RWPE2 (cell line): ENCODE data around the gene FOSL2.

Experiments
- ATAC-seq: fragments of 200-7000 bp; cut with Tn5 transposase; 3 replicates; pipeline ENCODE4 v1.9.1; 2021; ENCODE audit warnings: low read depth
- DNase-seq: peaks from one replicate; pipeline ENCODE4 v3.0.0-alpha.2; 2020; ENCODE audit warnings: low spot score
- H3K27ac ChIP-seq: fragments of 450-650 bp; 2 replicates; pipeline ENCODE4 v1.5.1; 2017; ENCODE audit warnings: mild to moderate bottlenecking; ENCODE audit not compliant: poor library complexity, severe bottlenecking
- H3K27me3 ChIP-seq: fragments of 250-450 bp; sonication (Bioruptor Pico); 2 replicates; pipeline ENCODE4 v1.5.1; 2021; ENCODE audit warnings: mild to moderate bottlenecking, moderate library complexity; ENCODE audit not compliant: insufficient read depth, poor library complexity, severe bottlenecking
- H3K36me3 ChIP-seq: fragments of 250-450 bp; sonication (Bioruptor Pico); 2 replicates; pipeline ENCODE4 v1.5.1; 2020; ENCODE audit warnings: low read depth, mild to moderate bottlenecking, moderate library complexity
- H3K4me1 ChIP-seq: fragments of 250-450 bp; sonication (Bioruptor Pico); 2 replicates; pipeline ENCODE4 v1.5.1; 2021; ENCODE audit warnings: mild to moderate bottlenecking, moderate library complexity; ENCODE audit not compliant: insufficient read depth, poor library complexity, severe bottlenecking
- H3K4me3 ChIP-seq: fragments of 250-450 bp; sonication (Bioruptor Pico); 2 replicates; pipeline ENCODE4 v1.5.1; 2021; ENCODE audit warnings: mild to moderate bottlenecking, moderate library complexity; ENCODE audit not compliant: severe bottlenecking
- H3K9me3 ChIP-seq: fragments of 250-450 bp; sonication (Bioruptor Pico); 2 replicates; pipeline ENCODE4 v1.5.1; 2021; ENCODE audit warnings: mild to moderate bottlenecking, moderate library complexity; ENCODE audit not compliant: severe bottlenecking
- CTCF ChIP-seq: fragments of 450-650 bp; IDR thresholded peaks from one replicate; pipeline ENCODE4 v1.5.1; 2017; ENCODE audit warnings: mild to moderate bottlenecking, moderate library complexity; ENCODE audit not compliant: poor library complexity, severe bottlenecking

Gene FOSL2

GRCh38 chr2:28419003-28419402 lies 26.3 kb downstream of the FOSL2 start:
- Histone ChIP-seq H3K4me1 (no peaks in the 10 kb centered on the region), H3K9me3 (no peaks in the 10 kb centered on the region), H3K36me3 (peaks cover 31% of the 10 kb centered on the region), H3K27ac (peak overlapping the region; percentile 14), H3K4me3 (no peak overlapping the region), H3K27me3 (no peaks in the 10 kb centered on the region)
- TF ChIP-seq CTCF, result no peak
- no peak for DNase-seq
- ATAC-seq, result no peak

GRCh38 chr2:28419443-28420270 lies 27.0 kb downstream of the FOSL2 start:
- Histone ChIP-seq H3K4me1 (no peaks in the 10 kb centered on the region), H3K36me3 (peaks cover 24% of the 10 kb centered on the region), H3K27me3 (no peaks in the 10 kb centered on the region), H3K27ac (peak overlapping the region; percentile 14), H3K4me3 (no peak overlapping the region), H3K9me3 (no peaks in the 10 kb centered on the region)
- peak; percentile 7 for TF ChIP-seq CTCF
- ATAC-seq (peak; percentile 24; the same call in 2 of the 3 replicates), DNase-seq (no peak)

GRCh38 chr2:28420722-28421121 lies 28.1 kb downstream of the FOSL2 start:
- Histone ChIP-seq H3K9me3 (no peaks in the 10 kb centered on the region), H3K4me1 (no peaks in the 10 kb centered on the region)
- ATAC-seq, result peak; percentile 4; the same call in 1 of the 3 replicates

GRCh38 chr2:28422908-28423741 lies 30.5 kb downstream of the FOSL2 start:
- Histone ChIP-seq H3K4me1 (no peaks in the 10 kb centered on the region), H3K27me3 (no peaks in the 10 kb centered on the region), H3K27ac (no peak overlapping the region), H3K9me3 (no peaks in the 10 kb centered on the region), H3K4me3 (no peak overlapping the region), H3K36me3 (no peaks in the 10 kb centered on the region)
- no peak for TF ChIP-seq CTCF
- DNase-seq (no peak), ATAC-seq (no peak; the same call in 2 of the 3 replicates)

More at GRCh38 chr2:28420722-28421121, 28.1 kb downstream of the FOSL2 start:
- Histone ChIP-seq H3K4me3 (no peak overlapping the region), H3K27me3 (no peaks in the 10 kb centered on the region), H3K27ac (peak overlapping the region; percentile 14), H3K36me3 (peaks cover 14% of the 10 kb centered on the region)
- no peak for DNase-seq
- TF ChIP-seq CTCF, result no peak
